GM18498 (cell line): ENCODE results near the gene DYRK2.

Experiments
- ATAC-seq: cut with Tn5 transposase; IDR thresholded peaks from one replicate; pipeline ENCODE4 v1.9.1; 2021; ENCODE audit warnings: mild to moderate bottlenecking, moderate library complexity; ENCODE audit not compliant: unreplicated experiment

Gene DYRK2

DNA sequence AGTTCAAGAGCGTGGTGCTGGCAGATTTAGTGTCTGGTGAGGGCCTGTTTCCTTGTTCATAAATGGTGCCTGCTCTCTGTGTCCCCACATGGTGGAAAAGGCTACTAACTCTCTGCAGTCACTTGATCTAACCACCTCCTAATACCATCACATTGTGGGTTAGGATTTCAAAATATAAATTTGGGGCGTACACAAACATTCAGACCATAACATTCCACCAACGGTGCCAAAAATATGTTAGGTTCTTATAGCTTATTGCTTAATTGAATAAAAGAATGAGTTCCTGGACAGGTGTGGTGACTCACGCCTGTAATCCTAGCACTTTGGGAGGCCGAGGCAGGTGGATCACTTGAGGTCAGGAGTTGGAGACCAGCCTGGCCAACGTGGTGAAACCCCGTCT is 3.4 kb upstream of the DYRK2 start:
- no peak for ATAC-seq

DNA sequence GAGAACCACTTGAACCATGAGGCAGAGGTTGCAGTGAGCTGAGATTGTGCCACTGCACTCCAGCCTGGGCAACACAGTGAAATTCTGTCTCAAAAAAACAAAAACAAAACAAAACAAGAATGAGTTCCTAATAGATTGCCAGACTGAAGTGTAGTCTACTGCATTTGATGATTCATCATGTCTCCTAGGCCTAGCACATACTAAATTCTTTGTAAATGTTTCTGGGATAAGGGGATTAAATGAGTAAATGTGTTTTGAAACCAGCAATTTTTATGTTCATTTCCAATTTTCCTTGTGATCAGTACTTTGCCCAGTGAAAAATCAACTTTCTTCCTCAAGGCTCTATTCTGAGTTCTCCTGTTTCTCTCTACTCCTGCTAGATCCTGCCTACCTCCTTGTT is 2.9 kb upstream of the DYRK2 start:
- no peak for ATAC-seq

DNA sequence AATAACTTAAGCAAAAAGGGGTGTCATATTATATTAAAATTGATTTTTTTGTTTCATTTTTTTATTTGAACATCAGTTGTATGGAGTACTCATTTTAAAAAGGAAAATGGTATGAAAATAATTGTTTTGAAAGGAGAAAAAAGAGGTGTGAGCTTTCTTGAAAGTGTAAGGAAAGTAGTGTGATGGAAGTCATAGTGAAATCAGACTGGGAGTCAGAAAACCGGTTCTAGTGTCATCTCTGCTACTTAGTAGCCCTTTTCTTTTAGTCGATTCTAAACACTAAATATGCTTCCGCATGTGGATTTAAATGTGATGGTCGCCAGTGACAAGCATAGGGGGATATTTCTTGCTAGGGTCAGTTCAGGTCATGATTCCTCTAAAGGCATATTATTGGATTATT is 1.8 kb upstream of the DYRK2 start:
- ATAC-seq: no peak

DNA sequence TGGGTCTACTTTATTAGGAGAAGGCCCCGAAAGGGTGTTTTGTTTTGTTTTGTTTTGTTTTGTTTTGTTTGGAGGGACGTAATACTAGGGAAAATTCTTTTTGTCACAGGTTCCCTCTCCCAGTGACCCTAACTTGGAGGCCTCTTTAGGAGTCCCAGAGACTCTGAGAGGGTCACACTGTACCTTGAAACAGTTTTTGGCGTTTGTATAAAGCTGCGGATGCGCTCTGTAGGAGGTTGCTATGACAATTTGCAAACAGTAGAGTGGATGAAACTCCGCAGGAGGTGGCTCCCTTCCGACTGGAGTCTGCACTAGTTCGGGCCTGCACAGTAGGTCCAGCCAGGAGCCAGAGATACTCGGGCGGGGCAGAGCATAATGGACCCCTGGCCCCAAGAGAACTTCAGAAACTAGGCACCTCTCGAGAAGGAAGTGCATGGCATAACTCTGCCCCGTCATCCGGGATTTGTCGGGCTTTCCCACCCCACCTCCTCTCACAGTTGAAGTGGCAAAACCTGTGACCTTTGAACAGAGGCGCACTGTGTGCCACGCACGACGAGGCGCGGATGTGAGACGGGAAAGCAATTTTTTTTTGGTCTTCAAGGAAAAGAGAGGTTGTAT is 1.3 kb upstream of the DYRK2 start:
- no peak for ATAC-seq

DNA sequence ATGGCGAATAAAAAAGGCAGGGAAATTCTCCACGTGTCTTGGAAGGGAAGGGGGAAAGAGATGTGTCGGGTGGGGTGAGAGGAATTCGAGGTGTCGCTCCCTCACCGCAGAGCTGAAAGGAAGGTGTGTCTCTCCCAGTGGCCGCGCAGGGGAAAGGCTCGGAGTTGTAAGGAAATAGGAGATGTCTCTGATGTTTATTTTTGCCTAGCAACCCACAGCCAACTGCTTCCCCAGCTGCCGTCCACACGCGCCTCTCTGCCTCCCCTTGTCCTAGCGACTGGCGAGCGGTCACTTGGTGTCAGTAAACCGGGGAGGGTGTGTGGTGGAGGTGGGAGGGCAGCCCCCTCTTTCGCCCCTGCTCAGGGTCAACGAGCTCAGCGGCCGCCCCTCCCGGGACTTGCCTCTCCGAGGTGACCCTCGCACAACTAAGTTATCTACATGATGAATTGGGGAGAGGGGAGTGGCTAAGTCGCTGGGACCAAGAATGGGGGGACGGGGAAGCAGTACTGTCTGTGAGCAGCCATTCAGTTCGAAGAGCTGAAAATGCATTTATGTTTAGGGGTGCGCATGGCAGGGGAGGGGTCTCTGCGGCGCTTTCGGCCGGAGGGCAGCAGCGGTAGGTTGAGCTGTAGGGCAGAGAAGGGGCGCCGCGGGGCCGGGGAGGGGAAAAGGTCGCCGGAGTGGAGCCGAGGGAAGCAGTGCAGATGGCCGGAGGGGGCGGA is 585 bp upstream of the DYRK2 start:
- ATAC-seq: peak; percentile 0

DNA sequence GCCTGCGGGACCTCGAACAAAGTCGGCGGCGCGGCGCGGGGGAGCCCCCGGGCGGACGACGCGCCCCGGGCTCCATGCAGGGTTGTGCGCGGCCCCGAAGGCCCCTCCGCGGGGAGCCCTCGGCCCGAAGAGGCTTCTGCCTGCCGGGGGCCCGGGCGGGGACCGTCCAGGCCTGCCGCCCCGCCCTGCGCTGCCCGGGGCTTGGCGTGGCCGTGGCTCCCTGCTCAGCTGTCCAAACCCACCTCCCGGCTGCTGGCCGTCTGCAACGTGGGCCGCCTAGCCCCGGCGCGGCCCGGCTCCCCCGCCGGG is 670 bp downstream of the DYRK2 start:
- peak; percentile 30 for ATAC-seq

DNA sequence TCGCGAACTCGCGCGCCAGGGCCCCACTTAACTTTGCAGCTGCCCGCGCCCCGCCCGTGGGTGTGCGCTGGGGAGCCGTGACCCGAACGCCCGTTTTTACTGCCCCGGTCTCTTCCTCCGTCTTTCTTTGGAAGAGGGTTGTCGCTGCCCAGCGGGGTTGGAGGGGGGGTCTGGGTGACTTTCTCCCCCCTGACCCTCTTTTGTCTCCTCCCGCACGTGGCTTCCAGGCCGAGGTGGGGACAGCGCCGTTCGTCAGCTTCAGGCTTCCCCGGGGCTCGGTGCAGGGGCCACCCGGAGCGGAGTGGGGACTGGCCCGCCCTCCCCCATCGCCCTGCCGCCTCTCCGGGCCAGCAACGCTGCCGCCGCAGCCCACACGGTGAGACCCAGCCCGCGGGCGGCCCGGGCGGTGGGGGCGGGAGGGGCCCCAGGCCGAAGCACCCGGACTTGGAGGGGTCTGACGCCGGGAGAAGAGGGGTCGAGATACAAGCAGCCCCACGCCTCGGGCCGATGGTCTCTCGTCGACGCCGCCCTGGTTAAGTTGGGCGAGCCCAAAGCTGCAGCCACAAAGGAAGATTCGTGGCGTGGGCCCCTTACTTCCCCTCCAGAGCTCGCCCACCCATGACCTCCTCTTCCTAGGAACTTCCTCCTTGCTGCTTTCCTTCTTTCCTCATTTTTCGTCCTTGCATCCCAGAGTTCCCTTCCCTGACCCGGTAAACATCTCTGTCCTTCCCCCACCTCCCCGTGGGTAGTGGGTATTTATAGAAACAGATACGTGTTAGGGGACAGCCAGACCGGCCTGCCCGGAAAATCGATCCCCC is 1.2 kb downstream of the DYRK2 start:
- peak; percentile 17 for ATAC-seq

DNA sequence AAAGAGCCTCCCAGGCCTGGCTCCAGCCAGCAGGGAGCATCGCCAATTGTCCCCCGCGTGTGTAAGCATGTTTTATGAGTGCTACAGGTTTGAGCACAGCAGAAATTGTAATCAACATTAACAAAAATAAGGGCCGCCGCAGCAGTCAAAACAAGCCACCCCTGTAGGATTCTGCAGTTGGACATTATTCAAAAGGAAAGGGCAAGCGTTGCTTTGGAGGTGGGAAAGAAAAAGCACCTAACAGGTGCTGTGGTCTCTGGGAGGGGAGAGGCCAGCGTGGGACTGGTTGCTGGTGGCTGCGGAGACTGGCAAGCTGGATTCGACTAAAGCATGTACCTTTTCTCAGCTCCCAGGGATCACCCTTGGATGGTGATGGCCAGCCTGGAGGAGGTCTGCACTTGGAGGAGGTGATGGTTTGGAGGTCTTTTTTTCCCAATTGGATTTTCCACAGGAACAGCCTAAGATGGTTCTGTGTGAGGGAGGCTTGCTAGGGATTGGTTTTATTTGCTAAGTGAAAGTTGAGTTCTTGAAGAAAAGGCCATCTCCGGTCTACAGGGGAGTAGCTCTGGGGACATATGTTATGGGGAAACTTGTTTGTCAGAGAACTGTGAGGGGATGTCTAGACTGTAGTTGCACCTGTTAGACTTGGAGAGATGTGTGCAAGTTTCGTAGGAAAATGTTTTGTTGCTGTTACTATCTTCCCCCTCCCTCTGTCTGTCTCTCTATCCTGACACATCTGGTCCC is 2.0 kb downstream of the DYRK2 start:
- ATAC-seq: no peak

DNA sequence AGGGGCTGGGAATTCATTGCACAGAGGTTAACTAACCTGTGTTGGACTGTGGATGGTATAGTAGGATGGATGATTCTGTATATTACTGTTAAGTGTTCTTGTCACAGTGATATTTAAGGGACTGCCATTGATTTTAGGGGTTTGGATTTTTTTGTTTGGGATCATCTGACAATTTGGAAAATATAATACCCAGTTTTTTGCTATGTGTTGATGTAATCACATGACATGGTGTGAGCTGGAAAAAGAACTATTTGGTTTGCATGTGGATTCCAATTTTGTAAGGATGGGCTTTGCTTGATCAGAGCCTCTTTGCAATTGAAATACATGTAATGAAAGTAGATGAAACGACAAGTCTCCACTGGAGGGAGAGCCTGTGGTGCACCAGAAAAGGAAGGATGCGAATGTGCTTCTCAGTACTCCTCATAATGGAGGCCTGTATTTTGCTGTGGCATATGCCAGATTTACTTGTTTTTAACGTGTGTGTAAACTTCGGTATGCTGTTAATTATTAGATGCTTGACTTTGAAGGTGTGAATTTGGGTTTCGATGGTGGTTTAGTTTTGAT is 2.7 kb downstream of the DYRK2 start:
- ATAC-seq: no peak

DNA sequence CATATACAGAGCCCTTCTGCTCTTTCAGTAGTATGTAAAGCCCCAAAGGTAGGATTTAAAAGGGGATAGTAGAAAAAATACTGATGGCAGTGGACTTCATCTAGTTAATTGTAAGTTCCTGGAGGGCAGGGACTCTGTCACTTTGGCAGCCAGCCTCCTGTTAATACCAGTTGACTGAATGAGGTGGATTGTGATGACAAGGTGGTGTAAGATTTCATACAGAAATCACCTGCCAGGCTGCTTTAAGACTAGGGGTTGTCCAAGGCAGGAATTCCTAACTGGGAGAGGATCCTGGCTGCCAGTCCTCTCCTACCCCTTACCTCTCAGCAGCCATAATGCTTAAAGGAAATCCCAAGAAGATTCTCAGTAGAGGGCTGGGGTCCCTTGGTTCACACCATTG is 7.3 kb downstream of the DYRK2 start:
- no peak for ATAC-seq

DNA sequence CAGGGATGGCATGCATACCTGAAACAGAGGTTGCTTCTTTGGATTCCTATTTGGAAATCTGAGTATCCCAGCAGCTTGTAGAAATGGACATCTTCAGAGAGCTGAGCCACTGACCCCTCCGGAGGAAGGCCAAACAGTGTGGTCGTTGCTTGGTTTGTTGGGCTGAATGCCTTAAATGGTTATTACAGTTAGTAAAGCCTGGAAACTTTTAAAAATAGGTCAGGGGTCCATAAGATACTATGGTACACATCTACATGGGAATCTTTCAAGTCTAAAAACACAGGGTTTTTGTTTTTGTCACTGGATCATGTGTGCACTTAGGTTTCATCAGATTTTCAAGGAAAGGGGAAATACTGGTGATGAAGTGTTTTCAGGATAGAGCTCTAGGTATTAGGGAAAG is 7.7 kb downstream of the DYRK2 start:
- no peak for ATAC-seq

DNA sequence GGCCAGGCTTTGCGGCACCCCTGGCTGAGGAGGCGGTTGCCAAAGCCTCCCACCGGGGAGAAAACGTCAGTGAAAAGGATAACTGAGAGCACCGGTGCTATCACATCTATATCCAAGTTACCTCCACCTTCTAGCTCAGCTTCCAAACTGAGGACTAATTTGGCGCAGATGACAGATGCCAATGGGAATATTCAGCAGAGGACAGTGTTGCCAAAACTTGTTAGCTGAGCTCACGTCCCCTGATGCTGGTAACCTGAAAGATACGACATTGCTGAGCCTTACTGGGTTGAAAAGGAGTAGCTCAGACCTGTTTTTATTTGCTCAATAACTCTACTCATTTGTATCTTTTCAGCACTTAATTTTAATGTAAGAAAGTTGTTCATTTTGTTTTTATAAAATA is 9.9 kb downstream of the DYRK2 start:
- no peak for ATAC-seq

DNA sequence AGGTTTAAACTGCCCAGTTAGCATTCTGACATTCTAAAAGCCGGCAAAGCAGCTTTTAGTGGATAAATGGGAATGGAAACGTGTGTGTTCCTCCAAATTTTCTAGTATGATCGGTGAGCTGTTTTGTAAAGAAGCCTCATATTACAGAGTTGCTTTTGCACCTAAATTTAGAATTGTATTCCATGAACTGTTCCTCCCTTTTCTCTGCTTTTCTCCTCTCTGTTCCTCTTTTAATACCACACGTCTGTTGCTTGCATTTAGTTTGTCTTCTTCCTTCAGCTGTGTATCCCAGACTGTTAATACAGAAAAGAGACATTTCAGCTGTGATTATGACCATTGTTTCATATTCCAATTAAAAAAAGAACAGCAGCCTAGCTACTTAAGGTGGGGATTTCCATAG is 10.7 kb downstream of the DYRK2 start:
- ATAC-seq: no peak

DNA sequence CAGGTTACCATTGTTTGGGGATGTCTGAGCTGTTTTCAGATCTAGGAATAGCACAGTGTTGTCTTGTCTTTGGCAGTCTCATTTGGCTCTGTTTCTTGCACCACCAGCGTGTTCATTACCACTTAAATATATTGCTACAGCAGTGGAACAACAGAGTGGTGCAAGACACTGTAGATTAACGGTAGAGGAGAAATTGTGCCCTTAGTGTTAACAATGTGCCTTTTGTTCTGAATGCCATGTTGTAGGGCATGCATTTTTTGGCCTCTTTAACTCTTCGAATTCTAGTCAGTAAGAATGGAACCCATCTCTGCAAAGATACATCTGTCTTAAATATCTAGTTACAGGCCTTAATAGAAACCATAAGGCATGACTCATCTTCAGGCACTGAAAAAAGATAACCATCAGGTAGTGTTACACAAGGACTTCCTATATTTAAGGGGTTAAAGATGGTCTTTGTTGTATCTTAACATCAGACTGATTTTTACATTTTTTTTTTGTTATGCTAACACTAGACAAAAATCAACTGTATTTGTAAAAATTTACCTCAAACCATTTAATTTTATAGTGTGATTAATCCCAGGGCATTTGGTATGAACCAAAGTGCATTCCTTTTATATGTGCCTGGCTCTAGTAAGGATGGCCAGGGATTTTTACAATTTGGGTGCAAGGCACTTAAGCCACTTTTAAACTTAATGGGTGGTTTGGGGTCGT is 12.9 kb downstream of the DYRK2 start:
- no peak for ATAC-seq

DNA sequence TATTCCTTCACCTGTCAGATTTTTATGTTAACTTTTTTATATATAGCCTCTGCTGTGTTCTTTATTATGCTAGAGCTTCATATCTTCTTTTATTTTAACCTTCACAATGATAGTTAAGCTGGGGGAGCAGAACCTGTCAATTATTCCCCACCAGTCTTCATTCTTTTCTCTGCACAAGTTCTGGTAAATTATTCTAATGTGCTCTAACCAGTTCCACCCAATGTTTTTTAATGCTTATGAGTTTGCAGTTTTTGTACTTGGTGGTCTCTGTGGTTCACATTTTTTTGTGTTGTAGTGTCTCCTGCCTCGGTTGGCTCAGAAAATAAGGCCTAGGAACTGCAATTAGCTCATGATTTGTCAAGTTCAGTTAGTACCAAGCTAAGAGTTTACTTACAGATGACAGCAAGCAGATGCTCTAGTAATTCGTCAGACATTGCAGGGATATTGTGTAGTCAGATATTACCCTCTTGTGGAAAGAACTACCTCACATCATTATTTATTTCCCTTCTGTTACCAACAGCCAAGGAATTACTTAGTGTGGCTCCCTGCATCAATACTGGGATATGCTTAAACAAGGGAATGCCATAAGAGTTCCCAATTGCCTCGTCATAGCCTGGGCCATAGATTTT is 14.5 kb downstream of the DYRK2 start:
- ATAC-seq: no peak

DNA sequence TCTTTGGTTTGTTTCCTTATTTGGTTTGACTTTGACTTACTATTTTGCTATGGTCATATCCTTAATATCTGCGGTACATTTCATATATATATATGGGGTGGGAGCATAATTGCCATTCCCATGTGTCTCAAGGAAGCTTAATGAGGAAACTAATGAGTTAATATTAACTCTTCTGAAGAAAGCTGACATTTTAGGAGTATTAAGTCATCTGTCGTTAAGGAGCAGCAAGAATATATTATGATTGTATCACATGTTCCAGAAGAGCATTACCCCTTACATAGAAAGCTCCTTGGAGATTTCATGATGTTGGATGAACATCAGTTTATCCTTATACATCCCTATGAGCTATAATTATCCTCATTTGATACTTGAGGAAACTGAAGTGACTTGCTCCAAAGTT is 15.6 kb downstream of the DYRK2 start:
- ATAC-seq: no peak

DNA sequence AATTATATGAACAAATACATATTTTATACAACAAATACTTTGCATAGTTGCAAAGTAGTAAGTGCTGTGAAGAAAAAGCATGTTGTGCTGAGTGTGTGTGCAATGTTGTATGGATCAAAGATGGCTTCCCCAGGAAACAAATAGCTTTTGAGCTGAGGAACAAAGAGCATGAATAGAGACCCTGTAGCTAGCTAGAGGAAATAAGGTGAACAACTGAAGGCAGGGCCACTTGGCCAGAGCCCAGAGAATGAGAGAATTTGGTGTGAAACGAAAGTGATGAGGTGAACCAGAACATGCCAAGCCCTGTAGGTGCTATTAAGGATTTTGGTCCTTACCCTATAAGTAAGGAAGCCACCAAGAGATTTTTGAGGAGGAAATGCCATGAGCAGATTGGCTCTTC is 17.1 kb downstream of the DYRK2 start:
- no peak for ATAC-seq

DNA sequence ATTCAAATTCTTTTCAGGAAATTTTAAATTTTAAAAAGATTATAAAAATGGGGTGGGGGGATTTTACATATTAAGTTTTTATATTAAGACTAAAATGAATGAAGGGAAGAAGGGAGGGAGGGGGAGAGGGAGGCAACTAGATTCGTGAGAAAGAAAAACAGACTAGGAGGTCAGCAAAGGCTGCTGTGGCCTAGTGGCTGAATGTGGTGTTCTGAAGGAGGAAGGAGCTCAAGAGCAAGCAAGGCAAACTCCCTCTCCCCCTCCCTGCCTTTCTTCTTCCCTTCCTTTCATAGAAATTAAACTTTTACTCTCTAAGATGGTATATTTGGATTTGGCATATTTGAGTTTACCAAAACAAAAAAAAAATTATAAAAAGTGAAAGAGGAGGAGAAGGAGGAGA is 18.1 kb downstream of the DYRK2 start:
- ATAC-seq: no peak

DNA sequence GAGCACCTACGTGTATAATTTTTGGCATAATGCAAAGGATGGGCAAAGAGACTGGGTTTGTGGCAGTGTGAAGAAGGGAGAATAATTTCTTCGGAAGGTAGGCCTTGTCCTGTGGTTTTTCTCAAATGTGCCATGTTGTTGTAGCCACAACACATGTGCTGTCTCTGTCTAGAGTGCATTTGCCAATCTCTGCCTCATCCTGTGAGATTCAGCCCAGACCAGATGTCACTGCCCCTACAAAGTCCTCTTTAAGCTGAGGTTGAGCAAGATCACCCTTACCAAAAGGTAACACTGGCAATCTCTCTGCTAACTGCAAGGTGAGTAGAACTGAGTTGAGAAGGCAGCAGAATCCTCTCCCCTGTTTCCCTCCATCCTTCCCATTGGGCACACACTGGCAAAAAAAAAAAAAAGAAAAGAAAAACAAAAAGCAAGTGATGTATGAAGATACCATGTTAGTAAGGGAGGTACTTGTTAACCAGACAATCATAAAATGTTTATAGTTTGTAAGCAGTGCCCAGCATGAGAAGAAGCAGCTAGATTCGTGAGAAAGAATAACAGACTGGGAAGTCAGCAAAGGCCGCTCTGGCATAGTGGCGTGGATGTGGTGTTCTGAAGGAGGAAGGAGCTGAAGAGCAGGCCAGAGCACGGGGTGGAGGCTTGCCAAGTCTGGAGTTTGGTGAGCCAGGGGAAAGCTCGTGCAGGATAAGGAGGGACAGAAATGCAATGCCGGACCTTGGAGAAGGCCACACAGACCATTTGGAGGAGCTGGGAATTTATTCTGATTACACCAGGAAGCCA is 18.9 kb downstream of the DYRK2 start:
- ATAC-seq: no peak
